CD4-positive, alpha-beta T cell (primary cell): ENCODE data around the gene MCU. TPM values are rescaled to one million over a fixed set of nuclear protein-coding genes. Genes with fewer than 3 reads are reported as not detected.
"Not testable (repeated sequence)": the region's sequence is repeated elsewhere in the genome, so short reads cannot be mapped to it uniquely, and the experiment has no call there.

Experiments
- ATAC-seq: fragments of 200-7000 bp; cut with Tn5 transposase; one replicate; pipeline ENCODE4 v1.10.0; 2022; ENCODE audit warnings: mild to moderate bottlenecking; ENCODE audit not compliant: poor library complexity
- CTCF ChIA-PET: fragments of 350-600 bp; sonication (Branson Sonifier 250); formaldehyde crosslinking; loops from one replicate; lab custom pipeline; 2021; ENCODE audit warnings: antibody characterized with exemption, inconsistent platforms; lab: Charles Lee
- POLR2A ChIA-PET: fragments of 350-600 bp; sonication (Branson Sonifier 250); formaldehyde crosslinking; loops from one replicate; lab custom pipeline; 2021; ENCODE audit warnings: antibody characterized with exemption, inconsistent platforms; lab: Charles Lee
- DNase-seq, 14 experiments: peaks; one replicate each; pipeline ENCODE4 v3.0.0-alpha.2; 2013 to 2020; ENCODE audit warnings: mixed read lengths in 2 of 14
- H3K27ac ChIP-seq, 2 donors: one replicate each; pipeline versions ENCODE4 v1.5.1 to v1.7.0; 2013; ENCODE audit warnings: low read length in 2 of 2, low read depth in 1 of 2, mild to moderate bottlenecking in 1 of 2
- H3K27me3 ChIP-seq, 2 experiments: 1 replicate in 1 of 2; 2 replicates in 1 of 2; pipeline versions ENCODE4 v1.6.1 to v1.7.0; 2013; ENCODE audit warnings: low read length in 2 of 2, control low read depth in 1 of 2, mild to moderate bottlenecking in 1 of 2, moderate library complexity in 1 of 2; ENCODE audit not compliant: insufficient read depth in 2 of 2, control insufficient read depth in 1 of 2
- H3K36me3 ChIP-seq: one replicate; pipeline ENCODE4 v1.6.1; 2013; ENCODE audit warnings: low read length, control low read depth; ENCODE audit not compliant: insufficient read depth
- H3K4me1 ChIP-seq: one replicate; pipeline ENCODE4 v1.6.1; 2013; ENCODE audit warnings: low read length, control low read depth; ENCODE audit not compliant: insufficient read depth
- H3K4me3 ChIP-seq: one replicate; pipeline ENCODE4 v1.5.1; 2013; ENCODE audit warnings: mild to moderate bottlenecking, low read length, moderate library complexity
- H3K9me3 ChIP-seq, 2 experiments: 1 replicate in 1 of 2; 2 replicates in 1 of 2; pipeline versions ENCODE4 v1.6.1 to v1.7.0; 2013; ENCODE audit warnings: low read length in 2 of 2, mild to moderate bottlenecking in 2 of 2, control low read depth in 1 of 2, moderate library complexity in 1 of 2; ENCODE audit not compliant: control insufficient read depth in 1 of 2, insufficient read depth in 1 of 2
- H3K27ac Mint-ChIP-seq: one replicate; pipeline ENCODE4 v1.8.0; 2020; ENCODE audit warnings: mixed read lengths
- H3K27me3 Mint-ChIP-seq: one replicate; pipeline ENCODE4 v1.8.0; 2021; ENCODE audit warnings: mixed read lengths
- H3K36me3 Mint-ChIP-seq: one replicate; pipeline ENCODE4 v1.8.0; 2021; ENCODE audit warnings: low read depth, mixed read lengths
- H3K4me1 Mint-ChIP-seq: one replicate; pipeline ENCODE4 v1.8.0; 2021; ENCODE audit warnings: low read depth, mixed read lengths
- H3K4me3 Mint-ChIP-seq: one replicate; pipeline ENCODE4 v1.8.0; 2020; ENCODE audit warnings: mild to moderate bottlenecking, mixed read lengths
- H3K9me3 Mint-ChIP-seq: one replicate; pipeline ENCODE4 v1.8.0; 2020; ENCODE audit warnings: mixed read lengths
- intact Hi-C, 2 experiments: fragments of 100-400 bp; cut with DNase I in 1 of 2; cut with micrococcal nuclease in 1 of 2; formaldehyde crosslinking; loops; one replicate each; pipeline versions ENCODE4 v1.15.1 to v1.9.0; 2023 to 2025; cut with DNase I, micrococcal nuclease
- total RNA-seq, 174 experiments: library from RNA in 2 of 174; stranded (reverse) in 2 of 174; gene quantifications; one replicate each; pipeline ENCODE4 v1.2.3 and lab custom pipeline; 2021 to 2026
- TF ChIP-seq, protein P1 (sequence below): fragments of 200-600 bp; IDR thresholded peaks from one replicate; pipeline ENCODE4 v1.8.0; 2022; ENCODE audit warnings: antibody characterized with exemption, mild to moderate bottlenecking

MCU gene
- total RNA-seq, 2 experiments from 2014 or later, result 10.3 to 12.0 TPM

GRCh38 chr10:72913287-72913686, 221.3 kb downstream of the MCU start:
- intact Hi-C loops, result no loop called here
- no peak overlapping the region for H3K4me3 Mint-ChIP-seq
- ATAC-seq (no peak), DNase-seq (no peak)
- TF ChIP-seq, protein P1, sequence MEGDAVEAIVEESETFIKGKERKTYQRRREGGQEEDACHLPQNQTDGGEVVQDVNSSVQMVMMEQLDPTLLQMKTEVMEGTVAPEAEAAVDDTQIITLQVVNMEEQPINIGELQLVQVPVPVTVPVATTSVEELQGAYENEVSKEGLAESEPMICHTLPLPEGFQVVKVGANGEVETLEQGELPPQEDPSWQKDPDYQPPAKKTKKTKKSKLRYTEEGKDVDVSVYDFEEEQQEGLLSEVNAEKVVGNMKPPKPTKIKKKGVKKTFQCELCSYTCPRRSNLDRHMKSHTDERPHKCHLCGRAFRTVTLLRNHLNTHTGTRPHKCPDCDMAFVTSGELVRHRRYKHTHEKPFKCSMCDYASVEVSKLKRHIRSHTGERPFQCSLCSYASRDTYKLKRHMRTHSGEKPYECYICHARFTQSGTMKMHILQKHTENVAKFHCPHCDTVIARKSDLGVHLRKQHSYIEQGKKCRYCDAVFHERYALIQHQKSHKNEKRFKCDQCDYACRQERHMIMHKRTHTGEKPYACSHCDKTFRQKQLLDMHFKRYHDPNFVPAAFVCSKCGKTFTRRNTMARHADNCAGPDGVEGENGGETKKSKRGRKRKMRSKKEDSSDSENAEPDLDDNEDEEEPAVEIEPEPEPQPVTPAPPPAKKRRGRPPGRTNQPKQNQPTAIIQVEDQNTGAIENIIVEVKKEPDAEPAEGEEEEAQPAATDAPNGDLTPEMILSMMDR, result no peak
- no peaks in the 10 kb centered on the region for H3K27me3 ChIP-seq
- no peak overlapping the region for H3K27ac ChIP-seq
- H3K9me3 ChIP-seq, result no peaks in the 10 kb centered on the region
- CTCF ChIA-PET, result no interaction called here
- no peaks in the 10 kb centered on the region for H3K36me3 Mint-ChIP-seq
- H3K27ac Mint-ChIP-seq, result no peak overlapping the region
- no peaks in the 10 kb centered on the region for H3K9me3 Mint-ChIP-seq
- H3K4me1 Mint-ChIP-seq, result no peaks in the 10 kb centered on the region
- no peaks in the 10 kb centered on the region for H3K4me1 ChIP-seq
- no peak overlapping the region for H3K4me3 ChIP-seq
- H3K27me3 Mint-ChIP-seq, result no peaks in the 10 kb centered on the region
- H3K36me3 ChIP-seq, result no peaks in the 10 kb centered on the region
- POLR2A ChIA-PET, result no interaction called here

DNA sequence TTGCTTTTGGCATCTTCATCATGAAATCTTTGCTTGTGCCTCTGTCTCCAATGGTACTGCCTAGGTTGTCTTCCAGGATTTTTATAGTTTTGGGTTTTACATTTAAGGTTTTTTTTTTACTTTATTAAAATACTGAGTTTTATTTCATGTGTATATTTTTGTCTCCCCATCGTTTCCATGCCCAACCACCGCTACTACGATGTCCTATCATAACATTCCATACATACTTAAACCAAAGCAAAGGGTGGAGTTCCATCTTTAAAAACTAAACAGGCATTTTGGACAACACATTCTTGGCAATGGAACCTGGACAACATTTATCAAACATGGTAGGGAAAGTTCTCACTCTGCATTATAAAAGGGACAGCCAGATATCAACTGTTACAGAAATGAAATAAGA, 225.3 kb downstream of the MCU start:
- ATAC-seq, H3K27ac ChIP-seq, POLR2A ChIA-PET, H3K4me3 Mint-ChIP-seq, intact Hi-C loops, H3K36me3 ChIP-seq, H3K9me3 ChIP-seq, H3K4me3 ChIP-seq, H3K27ac Mint-ChIP-seq, CTCF ChIA-PET, DNase-seq, H3K9me3 Mint-ChIP-seq, H3K4me1 ChIP-seq, H3K4me1 Mint-ChIP-seq, H3K36me3 Mint-ChIP-seq, H3K27me3 ChIP-seq, H3K27me3 Mint-ChIP-seq: not testable (repeated sequence)

DNA sequence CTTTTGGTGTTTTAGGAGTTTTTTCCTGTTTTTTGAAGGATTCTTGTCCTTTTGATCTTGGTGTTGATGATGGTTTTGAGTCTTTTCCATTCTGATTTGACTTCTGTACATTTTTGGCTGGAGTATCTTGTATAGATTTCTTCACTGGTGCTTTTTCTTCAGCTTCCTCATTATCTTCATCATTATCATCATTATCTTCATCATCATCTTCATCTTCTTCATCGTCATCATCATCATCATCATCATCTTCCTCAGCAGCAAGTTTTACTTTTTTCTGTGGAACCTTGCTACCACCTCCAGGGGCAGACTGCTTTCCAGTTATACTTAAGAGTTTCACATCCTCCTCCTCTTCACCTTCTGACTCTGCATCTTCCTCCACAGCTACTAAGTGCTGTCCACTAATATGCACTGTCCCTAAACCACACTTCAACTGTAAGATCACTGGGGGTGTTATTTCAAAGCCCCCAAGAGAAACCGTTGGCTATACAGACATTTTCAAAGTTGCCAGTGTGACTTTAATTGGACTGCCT, 225.9 kb downstream of the MCU start:
- H3K4me3 Mint-ChIP-seq, result not testable (repeated sequence)

DNA sequence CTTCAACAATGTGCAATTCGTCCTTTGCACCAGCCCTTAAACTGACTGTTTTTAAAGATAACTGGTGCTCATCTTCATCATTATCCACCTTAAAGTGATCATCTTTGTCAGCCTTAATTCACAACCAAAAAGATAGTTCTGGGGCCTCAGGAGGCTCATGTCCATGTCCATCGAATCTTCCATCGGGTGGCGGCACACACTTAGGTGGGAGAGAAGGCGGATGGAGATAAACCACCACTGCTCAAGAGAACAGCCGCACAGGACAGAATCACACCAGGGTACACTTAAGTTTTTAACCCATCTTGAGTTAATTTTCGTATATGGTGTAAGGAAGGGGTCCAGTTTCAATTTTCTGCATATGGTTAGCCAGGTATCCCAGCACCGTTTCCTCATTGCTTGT, 226.4 kb downstream of the MCU start:
- Histone ChIP-seq H3K27ac (no peak overlapping the region), H3K36me3 (no peaks in the 10 kb centered on the region), H3K9me3 (peaks cover 3 to 8% of the 10 kb centered on the region in 2 experiments), H3K4me1 (no peaks in the 10 kb centered on the region), H3K4me3 (no peak overlapping the region), H3K27me3 (peaks cover 0 to 2% of the 10 kb centered on the region in 2 experiments)
- peaks cover 4% of the 10 kb centered on the region for H3K27me3 Mint-ChIP-seq
- no peak overlapping the region for H3K4me3 Mint-ChIP-seq
- no peaks in the 10 kb centered on the region for H3K36me3 Mint-ChIP-seq
- DNase-seq (no peak), ATAC-seq (no peak)
- CTCF ChIA-PET, result no interaction called here
- TF ChIP-seq, protein P1, result no peak
- POLR2A ChIA-PET, result no interaction called here
- H3K9me3 Mint-ChIP-seq, result peaks cover 2% of the 10 kb centered on the region
- intact Hi-C loops, result no loop called here
- H3K4me1 Mint-ChIP-seq, result no peaks in the 10 kb centered on the region
- H3K27ac Mint-ChIP-seq, result no peak overlapping the region

More for the DNA sequence above, 225.9 kb downstream of the MCU start:
- H3K36me3 Mint-ChIP-seq, CTCF ChIA-PET, intact Hi-C loops, POLR2A ChIA-PET, H3K36me3 ChIP-seq, H3K27ac ChIP-seq, H3K27me3 ChIP-seq, H3K9me3 ChIP-seq, DNase-seq, H3K4me1 ChIP-seq, H3K27ac Mint-ChIP-seq, ATAC-seq, H3K4me3 ChIP-seq, H3K9me3 Mint-ChIP-seq, H3K4me1 Mint-ChIP-seq, H3K27me3 Mint-ChIP-seq: not testable (repeated sequence)

DNA sequence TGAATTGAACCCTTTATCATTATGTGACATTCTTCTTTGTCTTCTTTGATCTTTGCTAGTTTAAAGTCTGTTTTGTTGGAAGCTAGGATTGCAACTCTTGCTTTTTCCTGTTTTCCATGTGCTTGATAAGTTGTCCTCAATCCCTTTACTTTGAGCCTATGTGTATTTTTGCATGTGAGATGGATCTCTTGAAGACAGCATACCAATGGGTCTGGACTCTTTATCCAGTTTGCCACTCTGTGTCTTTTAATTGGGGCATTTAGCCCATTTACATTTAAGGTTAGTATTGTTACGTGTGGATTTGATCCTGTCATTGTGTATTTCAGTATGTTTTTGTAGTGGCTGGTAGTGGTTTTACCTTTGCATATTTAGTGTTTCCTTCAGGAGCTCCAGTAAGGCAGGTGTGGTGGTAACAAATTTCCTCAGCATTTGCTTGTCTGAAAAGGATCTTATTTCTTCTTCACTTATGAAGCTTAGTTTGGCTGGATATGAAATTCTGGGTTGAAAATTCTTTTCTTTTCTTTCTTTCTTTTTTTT, 229.3 kb downstream of the MCU start:
- CTCF ChIA-PET, result not testable (repeated sequence)

More for the DNA sequence above, 229.3 kb downstream of the MCU start:
- H3K36me3 ChIP-seq, DNase-seq, H3K36me3 Mint-ChIP-seq, H3K4me1 ChIP-seq, POLR2A ChIA-PET, H3K9me3 Mint-ChIP-seq, H3K27ac Mint-ChIP-seq, H3K27me3 ChIP-seq, H3K4me1 Mint-ChIP-seq, H3K27ac ChIP-seq, ATAC-seq, intact Hi-C loops, H3K27me3 Mint-ChIP-seq, H3K4me3 ChIP-seq, H3K9me3 ChIP-seq, H3K4me3 Mint-ChIP-seq: not testable (repeated sequence)
